H1 (cell line): ENCODE data around the gene MED13. TPM values are rescaled to one million over a fixed set of nuclear protein-coding genes. Genes with fewer than 3 reads are reported as not detected.

ENCODE experiments used
- EGR1 ChIP-seq: IDR thresholded peaks from 2 replicates; pipeline ENCODE4 v1.6.1; 2011; ENCODE audit warnings: low read depth, low read length, borderline replicate concordance
- EP300 ChIP-seq, 2 experiments: IDR thresholded peaks; 1 replicate in 1 of 2; 2 replicates in 1 of 2; pipeline ENCODE4 v1.6.1; 2011 to 2012; ENCODE audit warnings: low read depth in 2 of 2, low read length in 2 of 2, mild to moderate bottlenecking in 2 of 2, borderline replicate concordance in 1 of 2, inconsistent platforms in 1 of 2, moderate library complexity in 1 of 2
- EZH2 ChIP-seq: fragments of 200-600 bp; sonication (generic); IDR thresholded peaks from 2 replicates; pipeline ENCODE4 v1.7.1; 2012; ENCODE audit warnings: low read depth, mild to moderate bottlenecking, moderate library complexity, low read length, inconsistent platforms; ENCODE audit not compliant: severe bottlenecking
- NRF1 ChIP-seq: IDR thresholded peaks from 2 replicates; pipeline ENCODE4 v1.6.1; 2011; ENCODE audit warnings: mild to moderate bottlenecking, low read depth, low read length, improper control_type of control experiment
- TAF1 ChIP-seq: IDR thresholded peaks from 2 replicates; pipeline ENCODE4 v1.6.1; 2011; ENCODE audit warnings: mild to moderate bottlenecking, low read depth, low read length
- TEAD4 ChIP-seq: IDR thresholded peaks from 2 replicates; pipeline ENCODE4 v1.6.1; 2012; ENCODE audit warnings: low read depth, low read length, inconsistent platforms, mixed read lengths
- YY1 ChIP-seq: IDR thresholded peaks from 2 replicates; pipeline ENCODE4 v1.6.1; 2011; ENCODE audit warnings: low read depth, mild to moderate bottlenecking, low read length
- polyA plus RNA-seq, 7 experiments: library from polyadenylated mRNA; depleted of rRNA in 3 of 7; stranded (reverse) in 5 of 7; unstranded in 2 of 7; fragments of >200 nt in 5 of 7; fragments of 200-250 nt in 2 of 7; gene quantifications; 1 replicate in 5 of 7; 2 replicates in 1 of 7; 4 replicates in 1 of 7; pipeline versions ENCODE4 v1.2.1 to v1.2.3, GENCODE V29; 2011 to 2013; ENCODE audit warnings: missing spikeins in 2 of 7, mixed read lengths in 2 of 7
- total RNA-seq: library from RNA; stranded (reverse); fragmentation: NEBNext Ultra II Directional; extraction: Animal tissue kit (Norgen Biotek cat#: 25700); gene quantifications from 2 replicates; pipeline ENCODE4 v1.2.1, GENCODE V29; 2021
- TF ChIP-seq, protein P1 (sequence below): fragments of 300-600 bp; sonication (generic); IDR thresholded peaks from 2 replicates; pipeline ENCODE4 v1.7.1; 2012; ENCODE audit warnings: low read length, moderate library complexity, mild to moderate bottlenecking, inconsistent platforms; ENCODE audit not compliant: insufficient replicate concordance
- TF ChIP-seq, protein P2 (sequence below): IDR thresholded peaks from 2 replicates; pipeline ENCODE4 v1.6.1; 2012; ENCODE audit warnings: inconsistent platforms

Gene MED13
- total and polyA plus RNA-seq, 2 of the 8 experiments (the other 6 are each of a cell fraction or from before 2014, with no cell fraction given) = 11.3 to 44.8 TPM

DNA sequence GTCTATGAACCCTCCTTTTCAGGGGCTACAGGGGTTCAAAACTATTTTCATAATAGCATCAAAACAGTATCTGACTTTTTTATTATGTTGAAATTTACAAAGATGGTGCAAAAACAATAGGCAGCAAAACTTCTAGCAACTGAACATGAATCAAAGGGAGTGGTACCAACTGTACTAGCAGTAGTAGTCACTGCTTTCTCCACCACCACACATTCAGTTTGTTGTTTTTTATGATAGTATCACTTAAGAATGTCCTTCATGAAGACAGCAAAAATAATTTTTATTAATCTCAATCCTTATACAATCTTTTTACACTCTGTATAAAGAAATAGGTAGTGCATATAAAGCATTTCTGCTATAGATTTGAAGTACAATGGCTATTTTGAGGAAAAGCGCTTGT lies 47.6 kb downstream of the MED13 start (continued):
- TF ChIP-seq, protein P1, sequence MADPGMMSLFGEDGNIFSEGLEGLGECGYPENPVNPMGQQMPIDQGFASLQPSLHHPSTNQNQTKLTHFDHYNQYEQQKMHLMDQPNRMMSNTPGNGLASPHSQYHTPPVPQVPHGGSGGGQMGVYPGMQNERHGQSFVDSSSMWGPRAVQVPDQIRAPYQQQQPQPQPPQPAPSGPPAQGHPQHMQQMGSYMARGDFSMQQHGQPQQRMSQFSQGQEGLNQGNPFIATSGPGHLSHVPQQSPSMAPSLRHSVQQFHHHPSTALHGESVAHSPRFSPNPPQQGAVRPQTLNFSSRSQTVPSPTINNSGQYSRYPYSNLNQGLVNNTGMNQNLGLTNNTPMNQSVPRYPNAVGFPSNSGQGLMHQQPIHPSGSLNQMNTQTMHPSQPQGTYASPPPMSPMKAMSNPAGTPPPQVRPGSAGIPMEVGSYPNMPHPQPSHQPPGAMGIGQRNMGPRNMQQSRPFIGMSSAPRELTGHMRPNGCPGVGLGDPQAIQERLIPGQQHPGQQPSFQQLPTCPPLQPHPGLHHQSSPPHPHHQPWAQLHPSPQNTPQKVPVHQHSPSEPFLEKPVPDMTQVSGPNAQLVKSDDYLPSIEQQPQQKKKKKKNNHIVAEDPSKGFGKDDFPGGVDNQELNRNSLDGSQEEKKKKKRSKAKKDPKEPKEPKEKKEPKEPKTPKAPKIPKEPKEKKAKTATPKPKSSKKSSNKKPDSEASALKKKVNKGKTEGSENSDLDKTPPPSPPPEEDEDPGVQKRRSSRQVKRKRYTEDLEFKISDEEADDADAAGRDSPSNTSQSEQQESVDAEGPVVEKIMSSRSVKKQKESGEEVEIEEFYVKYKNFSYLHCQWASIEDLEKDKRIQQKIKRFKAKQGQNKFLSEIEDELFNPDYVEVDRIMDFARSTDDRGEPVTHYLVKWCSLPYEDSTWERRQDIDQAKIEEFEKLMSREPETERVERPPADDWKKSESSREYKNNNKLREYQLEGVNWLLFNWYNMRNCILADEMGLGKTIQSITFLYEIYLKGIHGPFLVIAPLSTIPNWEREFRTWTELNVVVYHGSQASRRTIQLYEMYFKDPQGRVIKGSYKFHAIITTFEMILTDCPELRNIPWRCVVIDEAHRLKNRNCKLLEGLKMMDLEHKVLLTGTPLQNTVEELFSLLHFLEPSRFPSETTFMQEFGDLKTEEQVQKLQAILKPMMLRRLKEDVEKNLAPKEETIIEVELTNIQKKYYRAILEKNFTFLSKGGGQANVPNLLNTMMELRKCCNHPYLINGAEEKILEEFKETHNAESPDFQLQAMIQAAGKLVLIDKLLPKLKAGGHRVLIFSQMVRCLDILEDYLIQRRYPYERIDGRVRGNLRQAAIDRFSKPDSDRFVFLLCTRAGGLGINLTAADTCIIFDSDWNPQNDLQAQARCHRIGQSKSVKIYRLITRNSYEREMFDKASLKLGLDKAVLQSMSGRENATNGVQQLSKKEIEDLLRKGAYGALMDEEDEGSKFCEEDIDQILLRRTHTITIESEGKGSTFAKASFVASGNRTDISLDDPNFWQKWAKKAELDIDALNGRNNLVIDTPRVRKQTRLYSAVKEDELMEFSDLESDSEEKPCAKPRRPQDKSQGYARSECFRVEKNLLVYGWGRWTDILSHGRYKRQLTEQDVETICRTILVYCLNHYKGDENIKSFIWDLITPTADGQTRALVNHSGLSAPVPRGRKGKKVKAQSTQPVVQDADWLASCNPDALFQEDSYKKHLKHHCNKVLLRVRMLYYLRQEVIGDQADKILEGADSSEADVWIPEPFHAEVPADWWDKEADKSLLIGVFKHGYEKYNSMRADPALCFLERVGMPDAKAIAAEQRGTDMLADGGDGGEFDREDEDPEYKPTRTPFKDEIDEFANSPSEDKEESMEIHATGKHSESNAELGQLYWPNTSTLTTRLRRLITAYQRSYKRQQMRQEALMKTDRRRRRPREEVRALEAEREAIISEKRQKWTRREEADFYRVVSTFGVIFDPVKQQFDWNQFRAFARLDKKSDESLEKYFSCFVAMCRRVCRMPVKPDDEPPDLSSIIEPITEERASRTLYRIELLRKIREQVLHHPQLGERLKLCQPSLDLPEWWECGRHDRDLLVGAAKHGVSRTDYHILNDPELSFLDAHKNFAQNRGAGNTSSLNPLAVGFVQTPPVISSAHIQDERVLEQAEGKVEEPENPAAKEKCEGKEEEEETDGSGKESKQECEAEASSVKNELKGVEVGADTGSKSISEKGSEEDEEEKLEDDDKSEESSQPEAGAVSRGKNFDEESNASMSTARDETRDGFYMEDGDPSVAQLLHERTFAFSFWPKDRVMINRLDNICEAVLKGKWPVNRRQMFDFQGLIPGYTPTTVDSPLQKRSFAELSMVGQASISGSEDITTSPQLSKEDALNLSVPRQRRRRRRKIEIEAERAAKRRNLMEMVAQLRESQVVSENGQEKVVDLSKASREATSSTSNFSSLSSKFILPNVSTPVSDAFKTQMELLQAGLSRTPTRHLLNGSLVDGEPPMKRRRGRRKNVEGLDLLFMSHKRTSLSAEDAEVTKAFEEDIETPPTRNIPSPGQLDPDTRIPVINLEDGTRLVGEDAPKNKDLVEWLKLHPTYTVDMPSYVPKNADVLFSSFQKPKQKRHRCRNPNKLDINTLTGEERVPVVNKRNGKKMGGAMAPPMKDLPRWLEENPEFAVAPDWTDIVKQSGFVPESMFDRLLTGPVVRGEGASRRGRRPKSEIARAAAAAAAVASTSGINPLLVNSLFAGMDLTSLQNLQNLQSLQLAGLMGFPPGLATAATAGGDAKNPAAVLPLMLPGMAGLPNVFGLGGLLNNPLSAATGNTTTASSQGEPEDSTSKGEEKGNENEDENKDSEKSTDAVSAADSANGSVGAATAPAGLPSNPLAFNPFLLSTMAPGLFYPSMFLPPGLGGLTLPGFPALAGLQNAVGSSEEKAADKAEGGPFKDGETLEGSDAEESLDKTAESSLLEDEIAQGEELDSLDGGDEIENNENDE = no peak
- TF ChIP-seq EP300 (IDR thresholded peaks at IDR 0.05; ENCODE audit: borderline replicate concordance in 1 of 2, low read depth in 2 of 2, low read length in 2 of 2) (no peak), EGR1 (no peak), NRF1 (no peak), TEAD4 (no peak), YY1 (no peak), TAF1 (no peak), EZH2 (no peak)
- TF ChIP-seq, protein P2, sequence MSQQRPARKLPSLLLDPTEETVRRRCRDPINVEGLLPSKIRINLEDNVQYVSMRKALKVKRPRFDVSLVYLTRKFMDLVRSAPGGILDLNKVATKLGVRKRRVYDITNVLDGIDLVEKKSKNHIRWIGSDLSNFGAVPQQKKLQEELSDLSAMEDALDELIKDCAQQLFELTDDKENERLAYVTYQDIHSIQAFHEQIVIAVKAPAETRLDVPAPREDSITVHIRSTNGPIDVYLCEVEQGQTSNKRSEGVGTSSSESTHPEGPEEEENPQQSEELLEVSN = no peak
